Measurements from ENCODE around the gene POLG.

The POLG gene

GRCh38 chr15:89362203-89363101 is 27.8 kb upstream of the POLG start:
- H3K4me1 ChIP-seq (ENCODE audit: control insufficient read depth, insufficient read depth, low read length), result peaks cover 4% of the 10 kb centered on the region; the same call in 1 of the 2 replicates
- ChIA-PET CTCF (interaction anchor here (0.6 to 11.1 kb wide), 10 partner anchors 13 to 192 kb away, joined by 3 to 614 read pairs (median 5); no protein-coding TSS in a partner anchor), POLR2A (interaction anchor here (1.0 to 1.2 kb wide), 3 partner anchors 15 to 56 kb away, joined by 3 read pairs; no protein-coding TSS in a partner anchor)
- H3K27ac ChIP-seq (ENCODE audit: extremely low read depth, low read depth, low read length), result no peak overlapping the region
- H3K9me3 ChIP-seq (ENCODE audit: control insufficient read depth, insufficient read depth, low read depth, low read length), result no peaks in the 10 kb centered on the region
- no peaks in the 10 kb centered on the region for H3K36me3 ChIP-seq (ENCODE audit: control insufficient read depth in 2 of 2, insufficient read depth in 1 of 2, low read length in 2 of 2)
- peak overlapping the region; percentile 34 for H3K4me3 ChIP-seq (ENCODE audit: low read depth, low read length)
- no peak for TF ChIP-seq PRDM2 (tag by site-specific recombination; IDR thresholded peaks at IDR 0.05; ENCODE audit: borderline replicate concordance)
- TF ChIP-seq IKZF3 (tag by site-specific recombination; IDR thresholded peaks at IDR 0.05), result no peak
- no peak for TF ChIP-seq BCL11B (tag by site-specific recombination; IDR thresholded peaks at IDR 0.05; ENCODE audit: low read depth)
- TF ChIP-seq ZNF324 (tag by site-specific recombination; IDR thresholded peaks at IDR 0.05), result no peak
- no peak for TF ChIP-seq ZNF416 (tag by site-specific recombination; IDR thresholded peaks at IDR 0.05)
- TF ChIP-seq ZSCAN30 (tag by site-specific recombination; IDR thresholded peaks at IDR 0.05), result peak; percentile 88
- TF ChIP-seq SALL2 (tag by site-specific recombination; IDR thresholded peaks at IDR 0.05; ENCODE audit: borderline replicate concordance), result no peak
- TF ChIP-seq ZNF155 (tag by site-specific recombination; IDR thresholded peaks at IDR 0.05), result no peak
- peak; percentile 50; the same call in 1 of the 2 replicates for TF ChIP-seq ZIC2 (tag by site-specific recombination; IDR thresholded peaks at IDR 0.05)
- TF ChIP-seq TSHZ1 (tag by site-specific recombination; IDR thresholded peaks at IDR 0.05; ENCODE audit: borderline replicate concordance), result no peak
- TF ChIP-seq MZF1 (tag by site-specific recombination; IDR thresholded peaks at IDR 0.05; ENCODE audit: borderline replicate concordance), result no peak
- no peak for TF ChIP-seq ZNF776 (tag by site-specific recombination; IDR thresholded peaks at IDR 0.05; ENCODE audit: borderline replicate concordance)
- TF ChIP-seq ZNF248 (tag by site-specific recombination; IDR thresholded peaks at IDR 0.05), result no peak
- no peak for TF ChIP-seq ZNF23 (tag by site-specific recombination; IDR thresholded peaks at IDR 0.05; ENCODE audit: borderline replicate concordance)
- TF ChIP-seq HOXA7 (CRISPR knock-in tag; IDR thresholded peaks at IDR 0.05; ENCODE audit: borderline replicate concordance), result no peak
- TF ChIP-seq ZNF19 (tag by site-specific recombination; IDR thresholded peaks at IDR 0.05; ENCODE audit: low read depth), result no peak
- TF ChIP-seq ZNF701 (tag by site-specific recombination; IDR thresholded peaks at IDR 0.05), result no peak
- TF ChIP-seq ZNF600 (tag by site-specific recombination; IDR thresholded peaks at IDR 0.05), result peak; percentile 79
- peak; percentile 12; the same call in 1 of the 2 replicates for TF ChIP-seq EGR2 (tag by site-specific recombination; IDR thresholded peaks at IDR 0.05; ENCODE audit: low read depth)
- no peak for TF ChIP-seq PRDM1 (tag by site-specific recombination; IDR thresholded peaks at IDR 0.05)
- TF ChIP-seq ZSCAN5A (tag by site-specific recombination; IDR thresholded peaks at IDR 0.05), result no peak
- peak; percentile 57; the same call in 1 of the 2 replicates for TF ChIP-seq ZBTB21 (tag by site-specific recombination; IDR thresholded peaks at IDR 0.05)
- no peak for TF ChIP-seq ZNF654 (tag by site-specific recombination; IDR thresholded peaks at IDR 0.05; ENCODE audit: low read depth)
- no peak for TF ChIP-seq ZNF10 (tag by site-specific recombination; IDR thresholded peaks at IDR 0.05)
- TF ChIP-seq ZNF37A (tag by site-specific recombination; IDR thresholded peaks at IDR 0.05), result no peak
- TF ChIP-seq ZNF623 (tag by site-specific recombination; IDR thresholded peaks at IDR 0.05), result no peak
- TF ChIP-seq KLF1 (tag by site-specific recombination; IDR thresholded peaks at IDR 0.05), result no peak
- TF ChIP-seq ZNF777 (tag by site-specific recombination; IDR thresholded peaks at IDR 0.05; ENCODE audit: borderline replicate concordance), result no peak
